Left ventricle myocardium superior (tissue), 1 donor: Measurements from ENCODE around the gene ASB3. TPM values are rescaled to one million over a fixed set of nuclear protein-coding genes. Genes with fewer than 3 reads are reported as not detected.

Experiments used
- ATAC-seq: fragments of 200-7000 bp; cut with Tn5 transposase; one replicate; pipeline ENCODE4 v1.9.1; 2020; ENCODE audit warnings: mild to moderate bottlenecking, moderate library complexity
- DNase-seq: peaks from one replicate; pipeline ENCODE4 v3.0.0-alpha.2; 2020
- intact Hi-C: fragments of 100-400 bp; cut with micrococcal nuclease; formaldehyde crosslinking; loops from one replicate; pipeline ENCODE4 v1.11.0; 2022
- total RNA-seq: library from RNA; stranded (reverse); fragmentation: NEBNext Ultra II Directional; extraction: Animal tissue kit (Norgen Biotek cat#: 25700); gene quantifications from one replicate; pipeline ENCODE4 v1.2.1, GENCODE V29; 2021
- donor health status: DM: no; HTN: yes; CAD: no; lungs with severe emphysema.

ASB3 gene
- total RNA-seq, 1 donor from 2014 or later, result 11.7 TPM

DNA sequence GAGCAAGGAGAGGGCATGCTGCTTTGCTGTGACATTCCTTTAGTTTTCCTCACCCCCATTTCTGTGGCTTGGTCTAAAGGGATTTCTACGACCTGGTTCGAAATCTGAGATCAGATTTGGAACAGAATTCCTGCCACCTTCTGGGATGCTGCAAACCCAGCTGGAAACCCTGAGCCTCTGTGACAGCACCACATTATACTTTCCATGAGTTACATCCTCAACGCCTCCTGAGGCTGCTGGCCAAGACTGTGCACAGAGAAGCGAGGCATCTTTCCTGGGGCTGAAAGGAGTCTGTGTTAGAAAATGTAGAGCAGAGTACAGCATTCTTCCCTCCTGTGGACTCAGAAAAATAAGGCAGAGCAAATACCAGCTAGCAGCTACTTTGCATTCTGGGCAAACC, 157.3 kb downstream of the ASB3 start:
- intact Hi-C loops, result no loop called here
- DNase-seq, result no peak
- ATAC-seq, result no peak

DNA sequence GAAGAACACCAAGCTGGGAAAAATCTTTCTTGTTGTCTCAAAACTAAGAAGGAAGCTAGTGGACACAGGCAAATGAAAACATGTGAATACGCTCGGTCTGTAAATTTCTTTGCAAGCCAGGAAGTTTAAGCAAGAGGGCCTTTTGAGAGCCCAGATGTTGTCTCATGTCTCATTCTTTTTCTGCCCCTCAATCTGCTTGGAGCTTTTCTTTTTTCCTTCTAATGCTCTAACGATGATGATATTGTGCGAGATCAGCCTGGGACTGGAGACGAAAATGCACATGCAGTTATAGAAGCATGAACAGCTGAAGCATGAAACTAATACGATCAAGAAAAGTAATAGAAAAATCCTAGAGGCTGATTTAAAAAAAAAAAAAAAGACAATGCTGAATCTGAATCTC, 157.8 kb downstream of the ASB3 start:
- DNase-seq (no peak), ATAC-seq (no peak)
- intact Hi-C loops, result no loop called here

DNA sequence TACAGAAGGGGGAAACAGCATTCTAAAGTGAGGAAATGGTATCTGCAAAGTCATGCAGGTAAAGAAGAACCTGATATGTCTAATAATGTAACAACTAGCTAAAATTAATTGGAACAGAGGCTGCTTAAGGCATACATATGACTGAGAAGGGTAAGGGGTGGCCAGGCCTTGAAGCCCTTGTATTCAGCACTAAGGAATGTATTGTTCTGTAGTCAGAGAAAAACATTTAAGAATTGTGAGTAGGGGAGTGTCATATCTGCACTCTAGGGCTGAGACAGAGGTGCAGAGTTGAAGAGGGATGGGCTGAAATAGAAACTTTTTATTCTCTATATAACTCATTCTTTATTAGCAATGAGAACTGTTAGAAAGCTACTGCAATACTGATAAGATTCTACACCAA, 164.6 kb downstream of the ASB3 start:
- ATAC-seq (no peak), DNase-seq (no peak)
- intact Hi-C loops, result no loop called here

DNA sequence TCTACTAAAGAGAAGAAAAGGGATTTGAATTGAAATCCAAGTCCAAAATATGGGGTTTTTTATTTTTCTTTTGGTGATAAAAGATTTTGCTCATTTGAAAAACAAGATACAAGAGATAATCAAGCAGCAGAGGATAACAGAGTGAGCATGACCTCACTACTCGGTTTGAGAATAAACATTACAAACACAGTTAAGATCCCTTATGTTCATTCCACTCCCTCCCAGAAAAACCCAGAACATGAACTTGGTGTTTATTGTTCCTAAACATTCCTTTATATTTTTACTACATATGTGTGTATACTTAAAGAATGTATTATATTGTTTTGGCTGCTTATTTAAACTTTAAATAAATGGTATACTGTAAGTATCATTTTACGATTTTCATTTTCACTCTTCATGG, 165.8 kb downstream of the ASB3 start:
- intact Hi-C loops, result no loop called here
- no peak for ATAC-seq
- DNase-seq, result no peak

Other genes starting within 250 kb of the ASB3 start
- gene CHAC2, start 19.1 kb downstream of the ASB3 start, total RNA-seq, result 6.0 TPM
- gene ERLEC1, start 91 bp upstream of the ASB3 start, total RNA-seq, result 35.5 TPM
- gene GPR75, start 73.0 kb upstream of the ASB3 start, total RNA-seq, result 0.50 TPM
- 51.0 TPM for gene PSME4, start 184.0 kb upstream of the ASB3 start, total RNA-seq